Measurements from ENCODE around the gene SPN.

DNA sequence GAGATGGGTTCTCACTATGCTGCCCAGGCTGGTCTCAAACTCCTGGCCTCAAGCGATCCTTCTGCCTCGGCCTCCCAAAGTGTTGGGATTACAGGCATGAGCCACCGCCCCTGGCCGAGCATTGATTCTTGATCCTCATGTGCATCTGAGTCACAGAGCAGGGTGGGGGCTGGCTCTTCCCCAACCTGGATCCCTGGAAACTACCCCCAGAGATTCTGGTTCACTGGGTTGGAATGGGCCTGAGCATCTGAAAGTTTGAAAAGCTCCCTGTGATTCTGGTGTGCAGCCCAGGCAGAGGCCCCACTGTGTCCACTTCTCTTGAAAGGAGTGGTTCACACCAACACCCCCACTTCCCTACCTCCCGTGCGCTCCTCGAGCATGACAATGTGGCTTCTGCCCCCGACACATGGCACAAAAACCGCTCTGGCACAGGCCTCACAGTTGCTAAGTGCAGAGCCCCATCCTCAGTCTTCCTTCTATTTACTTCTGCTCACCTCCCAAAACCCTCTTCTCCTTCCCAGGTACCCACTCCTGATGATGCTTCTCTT, 20.6 kb downstream of the SPN start:
- TF ChIP-seq, protein P1, sequence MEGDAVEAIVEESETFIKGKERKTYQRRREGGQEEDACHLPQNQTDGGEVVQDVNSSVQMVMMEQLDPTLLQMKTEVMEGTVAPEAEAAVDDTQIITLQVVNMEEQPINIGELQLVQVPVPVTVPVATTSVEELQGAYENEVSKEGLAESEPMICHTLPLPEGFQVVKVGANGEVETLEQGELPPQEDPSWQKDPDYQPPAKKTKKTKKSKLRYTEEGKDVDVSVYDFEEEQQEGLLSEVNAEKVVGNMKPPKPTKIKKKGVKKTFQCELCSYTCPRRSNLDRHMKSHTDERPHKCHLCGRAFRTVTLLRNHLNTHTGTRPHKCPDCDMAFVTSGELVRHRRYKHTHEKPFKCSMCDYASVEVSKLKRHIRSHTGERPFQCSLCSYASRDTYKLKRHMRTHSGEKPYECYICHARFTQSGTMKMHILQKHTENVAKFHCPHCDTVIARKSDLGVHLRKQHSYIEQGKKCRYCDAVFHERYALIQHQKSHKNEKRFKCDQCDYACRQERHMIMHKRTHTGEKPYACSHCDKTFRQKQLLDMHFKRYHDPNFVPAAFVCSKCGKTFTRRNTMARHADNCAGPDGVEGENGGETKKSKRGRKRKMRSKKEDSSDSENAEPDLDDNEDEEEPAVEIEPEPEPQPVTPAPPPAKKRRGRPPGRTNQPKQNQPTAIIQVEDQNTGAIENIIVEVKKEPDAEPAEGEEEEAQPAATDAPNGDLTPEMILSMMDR (IDR thresholded peaks at IDR 0.05; ENCODE audit: low read length), result no peak
- TF ChIP-seq EZH2 (optimal IDR thresholded peaks at IDR 0.05; ENCODE audit: low read depth, low read length), result no peak
